ENCODE data around the gene LYPD4.
"Not testable (repeated sequence)": the region's sequence is repeated elsewhere in the genome, so short reads cannot be mapped to it uniquely, and the experiment has no call there.

Gene LYPD4

DNA sequence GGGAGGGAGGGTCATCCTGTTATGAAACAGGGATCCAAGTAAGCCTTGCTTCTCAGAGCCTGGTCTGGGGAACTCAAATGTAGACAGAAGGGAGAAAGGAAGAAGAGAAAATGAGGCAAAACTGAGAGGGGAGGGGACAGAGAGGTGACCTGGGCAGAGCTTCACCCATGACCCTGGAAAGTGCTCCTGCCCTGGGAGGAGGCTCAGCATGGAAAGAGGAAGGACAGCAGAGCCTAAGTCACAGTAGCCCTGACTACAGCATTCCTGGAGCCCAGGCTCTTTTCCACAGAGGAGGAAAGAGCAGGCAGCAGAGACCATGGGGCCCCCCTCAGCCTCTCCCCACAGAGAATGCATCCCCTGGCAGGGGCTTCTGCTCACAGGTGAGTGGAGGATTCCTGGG lies 48.1 kb downstream of the LYPD4 start, which contains the start of gene CEACAM3:
Gene CEACAM3, plus strand, starts transcription at position 226 of the 400 bp plus-strand sequence. Its CDS starts 91 bp downstream, at position 317.
- DNase-seq: no peak

DNA sequence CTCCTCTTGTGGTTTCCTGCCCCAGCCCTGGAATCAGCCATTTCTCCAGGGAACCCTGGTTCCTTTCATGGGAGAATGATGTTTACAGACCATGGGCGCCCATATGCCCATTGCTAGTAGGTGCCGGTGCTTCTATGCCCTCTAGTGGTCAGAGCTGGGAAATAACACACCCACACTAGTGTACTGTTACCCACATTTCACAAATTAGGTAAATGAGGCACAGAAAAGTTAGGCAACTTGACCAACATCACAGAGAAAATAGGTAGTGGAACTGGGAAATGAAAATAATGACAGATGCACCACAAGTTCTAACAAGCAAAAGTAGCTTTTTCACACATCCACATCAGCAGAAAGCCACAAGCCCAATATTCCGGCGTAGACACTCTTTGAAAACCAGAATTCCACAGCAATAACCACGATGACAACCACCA lies 49.4 kb downstream of the LYPD4 start:
- DNase-seq: peak; percentile 65

DNA sequence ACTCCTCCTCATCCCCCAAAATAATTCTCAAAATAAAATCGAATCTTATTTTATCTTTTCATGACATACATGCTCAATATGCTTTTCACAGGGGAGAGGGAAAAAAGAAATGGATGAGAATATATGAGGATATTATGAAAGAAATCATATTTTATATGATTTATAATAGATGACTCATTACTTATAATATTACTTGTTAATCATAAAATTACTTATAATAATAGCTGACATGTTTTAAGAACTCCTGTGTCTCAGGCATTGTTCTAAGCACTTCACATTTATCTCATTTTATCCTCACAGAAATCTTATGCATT lies 51.1 kb downstream of the LYPD4 start:
- DNase-seq: no peak

DNA sequence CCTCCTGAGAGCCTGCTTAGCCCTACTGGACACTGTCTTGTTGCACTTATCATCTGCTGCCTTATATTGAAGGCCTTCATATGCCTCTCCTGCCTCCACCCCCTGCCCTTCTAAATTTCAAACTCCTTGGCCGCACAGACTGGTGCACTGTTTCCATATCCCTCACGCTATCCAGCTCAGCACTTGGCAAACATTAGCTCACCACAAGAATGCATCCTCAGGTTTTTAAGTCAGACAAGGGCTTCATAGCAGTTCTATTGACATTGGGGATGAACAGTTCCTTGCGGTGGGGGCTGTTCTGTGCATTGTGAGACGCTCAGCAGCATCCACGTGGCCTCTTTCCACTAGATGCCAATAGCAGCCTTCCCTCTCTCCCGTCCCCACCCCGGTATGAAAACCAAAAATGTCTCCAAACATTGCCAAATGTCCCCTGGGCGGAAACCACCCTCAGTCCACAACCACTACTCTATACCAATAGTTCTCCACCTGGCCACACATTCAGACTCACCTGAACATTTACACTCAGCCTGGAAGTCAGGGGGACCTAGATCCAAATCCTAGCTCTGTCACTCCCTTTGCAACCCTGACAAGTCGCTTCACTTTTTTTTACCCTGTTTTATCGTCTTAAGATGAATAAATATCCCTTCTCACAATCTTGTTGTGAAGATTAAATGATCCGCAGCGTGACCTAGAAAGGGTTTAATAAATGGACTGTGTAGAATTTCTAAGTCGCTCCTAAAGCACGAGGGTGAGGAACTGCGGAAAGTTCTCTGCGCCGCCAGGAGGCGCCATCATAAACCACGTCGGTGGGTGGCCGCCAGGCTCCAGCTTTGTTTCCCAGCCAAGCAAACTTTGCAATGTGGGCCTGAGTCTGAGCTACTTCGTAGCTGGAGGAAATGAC lies 51.7 kb downstream of the LYPD4 start:
- peak; percentile 61 for DNase-seq

DNA sequence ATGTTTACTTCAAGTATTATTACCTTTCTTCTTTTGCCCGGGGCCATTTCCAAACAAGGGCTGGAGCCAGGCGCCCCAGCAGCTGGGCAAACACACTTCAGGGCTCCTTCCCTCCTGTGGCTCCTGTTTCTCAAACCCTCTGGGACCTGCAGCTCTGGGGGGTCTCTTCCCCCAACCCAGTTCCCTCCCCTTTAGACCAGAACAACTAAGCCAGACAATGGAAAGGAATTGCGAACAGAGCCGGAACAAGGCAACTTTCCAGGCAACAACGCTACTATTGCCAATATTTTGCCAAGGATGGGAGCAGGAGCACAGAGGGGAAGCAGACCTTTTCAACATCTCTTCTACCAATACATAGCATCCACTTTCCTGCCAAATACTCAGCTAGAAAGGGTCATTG lies 55.4 kb downstream of the LYPD4 start:
- DNase-seq: not testable (repeated sequence)

DNA sequence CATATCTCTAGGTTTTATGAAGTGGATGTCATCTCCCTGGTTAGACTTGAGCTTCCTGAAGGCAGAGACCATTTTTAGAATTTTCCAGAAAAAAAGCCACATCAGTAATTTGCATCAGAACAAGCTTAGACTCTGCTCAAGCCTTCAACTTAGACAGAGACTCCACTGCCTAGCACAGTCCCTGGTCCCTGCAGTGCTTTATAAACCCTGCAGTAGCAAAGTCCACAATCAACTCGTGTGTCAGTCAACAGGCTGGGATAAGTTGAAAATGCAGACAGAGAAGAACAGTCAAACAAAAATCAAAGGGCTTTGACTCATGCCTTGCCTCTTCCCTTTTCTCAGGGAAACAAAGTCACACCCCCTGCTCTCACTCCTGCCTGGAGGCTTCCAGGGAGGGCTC lies 56.0 kb downstream of the LYPD4 start:
- not testable (repeated sequence) for DNase-seq

Measured in activated naive CD4-positive, alpha-beta T cell treated with anti-CD3 and anti-CD28 coated beads, Interleukin-2, amount 50 U/mL, for 16 hours (primary cell).